NT2/D1 (cell line): ENCODE data around the gene MALRD1.

Experiments used
- DNase-seq: peaks from one replicate; pipeline ENCODE4 v3.0.0-alpha.2; 2011; ENCODE audit warnings: low read depth, low spot score
- H3K27me3 ChIP-seq: 2 replicates; pipeline ENCODE4 v1.6.0; 2011; ENCODE audit warnings: mild to moderate bottlenecking; ENCODE audit not compliant: insufficient read length, insufficient read depth
- H3K36me3 ChIP-seq: 2 replicates; pipeline ENCODE4 v1.6.1; 2011; ENCODE audit warnings: mild to moderate bottlenecking, low read length, mixed read lengths; ENCODE audit not compliant: insufficient read depth, insufficient read length
- H3K4me1 ChIP-seq: 2 replicates; pipeline ENCODE4 v1.5.1; 2011; ENCODE audit not compliant: insufficient read depth, insufficient read length
- H3K4me3 ChIP-seq: 2 replicates; pipeline ENCODE4 v1.5.1; 2011; ENCODE audit warnings: low read depth; ENCODE audit not compliant: insufficient read length
- H3K9ac ChIP-seq: 2 replicates; pipeline ENCODE4 v1.6.0; 2011; ENCODE audit warnings: low read depth; ENCODE audit not compliant: insufficient read length
- H3K9me3 ChIP-seq: 2 replicates; pipeline ENCODE4 v1.5.1; 2011; ENCODE audit warnings: mild to moderate bottlenecking, low read length; ENCODE audit not compliant: insufficient read depth
- SUZ12 ChIP-seq: IDR thresholded peaks from 2 replicates; pipeline ENCODE4 v1.6.1; 2011; ENCODE audit not compliant: insufficient read length, insufficient read depth; ENCODE audit errors: extremely low read depth
- YY1 ChIP-seq: IDR thresholded peaks from 2 replicates; pipeline ENCODE4 v1.6.1; 2011; ENCODE audit not compliant: insufficient read length, insufficient read depth
- ZNF274 ChIP-seq: IDR thresholded peaks from 2 replicates; pipeline ENCODE4 v1.6.1; 2011; ENCODE audit warnings: mild to moderate bottlenecking, low read depth, low read length

Gene MALRD1

DNA sequence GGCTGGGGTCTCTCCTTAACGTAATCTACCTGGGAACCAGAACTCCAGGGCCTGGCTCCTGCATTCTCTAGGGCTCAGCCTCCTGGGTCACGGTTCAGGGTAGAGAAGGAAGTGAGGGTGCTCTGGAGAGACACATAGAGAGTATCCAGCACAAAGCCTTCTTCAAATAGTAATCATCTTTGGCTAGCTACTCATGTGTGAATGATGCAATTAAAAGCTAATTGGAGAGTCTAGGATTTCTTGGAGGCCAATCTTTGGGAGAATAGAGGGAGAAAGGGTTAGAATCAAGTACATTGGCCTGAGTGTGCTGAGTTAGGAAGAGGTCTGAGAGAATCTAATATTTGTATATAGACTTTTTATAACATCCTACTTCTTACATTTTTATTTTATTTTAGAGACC lies 24.0 kb upstream of the MALRD1 start:
- H3K36me3 ChIP-seq, result no peaks in the 10 kb centered on the region
- no peaks in the 10 kb centered on the region for H3K4me1 ChIP-seq
- no peak overlapping the region for H3K9ac ChIP-seq
- no peaks in the 10 kb centered on the region for H3K27me3 ChIP-seq
- no peaks in the 10 kb centered on the region for H3K9me3 ChIP-seq
- TF ChIP-seq SUZ12 (no peak), ZNF274 (no peak), YY1 (no peak)
- H3K4me3 ChIP-seq, result no peak overlapping the region
- DNase-seq, result no peak

DNA sequence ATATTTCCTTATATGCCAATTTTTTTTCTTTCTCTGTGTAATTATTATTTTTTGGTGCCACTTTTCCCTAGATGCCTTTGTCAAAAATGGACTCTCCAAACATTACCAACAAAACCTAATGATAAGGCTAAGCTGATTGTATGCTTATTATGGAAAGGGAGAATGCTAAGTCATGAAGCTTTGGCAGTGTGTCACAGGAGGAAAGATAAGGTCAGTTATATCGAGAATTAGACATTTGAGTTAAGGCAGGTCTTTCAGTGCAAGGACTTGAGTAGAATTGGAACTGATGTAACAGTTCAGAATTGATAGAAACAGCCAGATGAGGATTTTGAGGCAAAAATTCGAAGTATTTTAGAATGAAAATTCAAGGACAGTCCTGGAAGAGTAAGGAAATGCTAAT lies 16.8 kb upstream of the MALRD1 start:
- H3K4me1 ChIP-seq, result no peaks in the 10 kb centered on the region
- H3K27me3 ChIP-seq, result no peaks in the 10 kb centered on the region
- no peaks in the 10 kb centered on the region for H3K36me3 ChIP-seq
- TF ChIP-seq ZNF274 (no peak), YY1 (no peak), SUZ12 (no peak)
- H3K4me3 ChIP-seq, result no peak overlapping the region
- DNase-seq, result no peak
- no peak overlapping the region for H3K9ac ChIP-seq
- no peaks in the 10 kb centered on the region for H3K9me3 ChIP-seq

DNA sequence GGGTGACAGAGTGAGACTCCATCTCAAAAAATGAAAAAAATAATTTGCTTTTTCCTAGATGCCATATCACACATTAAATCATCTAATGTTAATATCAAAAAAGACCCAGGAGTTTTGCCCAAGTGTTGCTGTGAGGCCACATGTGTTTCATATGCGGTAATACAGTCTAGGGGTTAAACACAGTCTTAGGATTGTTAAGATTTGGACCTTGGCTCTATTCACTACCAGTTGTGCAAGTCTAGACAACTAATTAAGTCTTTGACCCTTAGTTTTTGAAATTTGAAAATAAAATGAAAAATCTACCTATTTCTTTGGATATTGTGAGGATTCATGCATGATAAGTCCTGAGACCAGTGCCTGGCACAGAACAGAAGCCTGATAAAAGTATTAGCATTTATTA lies 14.9 kb upstream of the MALRD1 start:
- Histone ChIP-seq H3K9ac (no peak overlapping the region), H3K36me3 (no peaks in the 10 kb centered on the region), H3K4me3 (no peak overlapping the region), H3K4me1 (no peaks in the 10 kb centered on the region), H3K27me3 (no peaks in the 10 kb centered on the region), H3K9me3 (no peaks in the 10 kb centered on the region)
- TF ChIP-seq SUZ12, result no peak
- no peak for TF ChIP-seq ZNF274
- no peak for TF ChIP-seq YY1
- DNase-seq, result no peak

DNA sequence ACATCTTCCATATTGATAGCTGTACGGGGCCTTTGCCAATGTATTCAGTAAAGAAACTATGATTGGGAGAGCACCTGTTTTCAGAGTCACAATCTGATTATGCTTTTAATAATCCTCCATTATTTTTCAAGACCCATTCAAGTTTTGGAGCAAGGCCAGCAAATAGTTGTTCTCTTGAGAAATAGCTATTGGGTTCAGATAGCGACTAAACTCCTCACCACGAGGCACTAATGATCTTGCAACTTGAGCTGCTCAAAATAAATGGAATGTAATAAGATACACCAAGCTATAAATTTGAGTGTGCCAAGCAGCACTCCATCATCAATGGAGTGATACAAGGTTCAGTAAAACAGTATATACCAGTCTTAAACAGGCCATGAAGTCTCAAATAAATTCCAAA lies 7.4 kb upstream of the MALRD1 start:
- TF ChIP-seq YY1, result no peak
- TF ChIP-seq ZNF274, result no peak
- TF ChIP-seq SUZ12, result no peak
- Histone ChIP-seq H3K9me3 (no peaks in the 10 kb centered on the region), H3K36me3 (no peaks in the 10 kb centered on the region), H3K4me3 (no peak overlapping the region), H3K9ac (no peak overlapping the region), H3K27me3 (no peaks in the 10 kb centered on the region), H3K4me1 (no peaks in the 10 kb centered on the region)
- DNase-seq, result no peak

DNA sequence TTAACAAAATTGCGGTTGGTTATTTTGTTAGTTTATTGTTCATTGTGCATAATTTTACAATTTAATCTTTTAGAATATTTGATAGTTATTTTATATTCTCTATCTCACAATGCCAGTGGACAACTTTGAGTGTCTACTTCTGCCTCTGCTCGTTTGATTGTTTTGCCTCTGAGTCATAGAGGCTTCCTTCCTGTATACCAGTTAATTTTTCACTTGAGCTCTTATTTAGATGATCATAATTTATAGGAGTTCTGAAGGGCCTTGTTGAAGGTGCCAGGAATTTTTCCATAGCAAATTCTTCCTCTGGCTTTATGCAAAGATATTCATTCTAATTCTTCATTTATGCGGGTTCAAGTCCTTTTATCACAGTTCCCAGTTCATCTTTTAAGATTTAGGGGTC lies 5.2 kb upstream of the MALRD1 start:
- no peaks in the 10 kb centered on the region for H3K9me3 ChIP-seq
- no peak for DNase-seq
- TF ChIP-seq SUZ12, result no peak
- H3K27me3 ChIP-seq, result no peaks in the 10 kb centered on the region
- no peak overlapping the region for H3K9ac ChIP-seq
- H3K4me3 ChIP-seq, result no peak overlapping the region
- H3K4me1 ChIP-seq, result no peaks in the 10 kb centered on the region
- H3K36me3 ChIP-seq, result no peaks in the 10 kb centered on the region

DNA sequence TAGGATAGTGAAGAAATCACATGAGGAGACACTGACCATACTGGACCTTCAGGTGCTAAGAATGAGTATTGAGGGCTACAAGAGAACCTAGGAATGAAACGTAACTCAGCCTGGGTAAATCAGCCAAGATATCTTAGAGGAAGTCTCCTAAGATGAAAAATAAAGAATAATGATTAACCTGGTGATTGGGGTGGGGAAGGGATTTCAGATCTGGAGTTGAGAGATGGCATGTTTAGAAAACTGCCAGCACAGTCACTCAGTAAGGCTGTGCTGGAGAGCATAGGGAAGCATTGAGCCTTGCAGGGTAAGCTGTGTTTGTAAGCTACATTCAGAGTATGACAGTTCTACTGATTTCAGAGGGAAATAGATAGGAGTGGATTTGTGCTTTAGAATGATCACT lies 1.9 kb upstream of the MALRD1 start:
- no peak for TF ChIP-seq YY1
- TF ChIP-seq ZNF274, result no peak
- no peak for TF ChIP-seq SUZ12
- no peaks in the 10 kb centered on the region for H3K9me3 ChIP-seq
- no peaks in the 10 kb centered on the region for H3K4me1 ChIP-seq
- no peak overlapping the region for H3K4me3 ChIP-seq
- DNase-seq, result no peak
- H3K36me3 ChIP-seq, result no peaks in the 10 kb centered on the region
- no peak overlapping the region for H3K9ac ChIP-seq
- H3K27me3 ChIP-seq, result no peaks in the 10 kb centered on the region

DNA sequence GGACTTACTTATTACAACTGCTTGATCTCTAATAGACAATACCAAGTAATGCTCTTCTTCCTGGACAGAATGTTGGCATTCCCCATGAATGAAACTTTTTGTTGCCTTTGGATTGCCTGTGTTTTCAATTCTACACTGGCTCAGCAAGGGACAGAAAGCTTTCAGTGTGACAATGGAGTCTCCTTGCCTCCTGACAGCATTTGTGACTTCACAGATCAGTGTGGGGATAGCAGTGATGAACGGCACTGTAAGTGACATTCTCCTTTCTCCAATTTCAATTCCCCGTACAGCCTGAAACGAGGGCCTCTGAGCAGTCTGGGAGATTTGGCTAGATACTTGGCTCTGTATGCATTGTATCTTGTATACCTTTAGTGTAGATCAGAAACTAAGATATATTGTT lies 290 bp downstream of the MALRD1 start:
- no peaks in the 10 kb centered on the region for H3K36me3 ChIP-seq
- no peak overlapping the region for H3K9ac ChIP-seq
- H3K4me1 ChIP-seq, result no peaks in the 10 kb centered on the region
- no peak overlapping the region for H3K4me3 ChIP-seq
- H3K27me3 ChIP-seq, result no peaks in the 10 kb centered on the region
- no peak for DNase-seq
- no peaks in the 10 kb centered on the region for H3K9me3 ChIP-seq
- no peak for TF ChIP-seq SUZ12
- TF ChIP-seq YY1, result no peak
- TF ChIP-seq ZNF274, result no peak

DNA sequence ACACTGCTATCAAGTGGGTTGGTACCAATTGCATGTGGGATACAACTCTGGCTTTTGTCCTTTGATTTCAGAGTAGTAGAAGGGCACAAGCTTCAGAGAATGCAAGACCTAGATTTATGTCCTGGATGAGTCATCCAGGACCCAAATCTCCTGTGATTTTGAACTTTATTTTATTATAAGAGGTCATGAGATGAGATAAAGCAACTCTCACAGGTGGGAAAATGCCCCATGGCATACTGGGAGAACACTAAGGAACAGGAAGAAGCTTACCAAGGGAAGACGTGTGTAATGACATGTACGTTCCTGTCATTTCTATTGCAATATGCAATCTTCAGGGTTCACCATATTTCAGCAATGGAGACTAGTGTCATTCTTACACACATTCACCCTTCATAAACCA lies 966 bp downstream of the MALRD1 start:
- H3K9ac ChIP-seq, result no peak overlapping the region
- DNase-seq, result no peak
- no peak overlapping the region for H3K4me3 ChIP-seq
- H3K27me3 ChIP-seq, result no peaks in the 10 kb centered on the region
- H3K36me3 ChIP-seq, result no peaks in the 10 kb centered on the region
- no peaks in the 10 kb centered on the region for H3K9me3 ChIP-seq
- H3K4me1 ChIP-seq, result no peaks in the 10 kb centered on the region
- no peak for TF ChIP-seq ZNF274
- TF ChIP-seq SUZ12, result no peak
- TF ChIP-seq YY1, result no peak
